ENCODE data around the gene SULT2B1. TPM values are rescaled to one million over a fixed set of nuclear protein-coding genes. Genes with fewer than 3 reads are reported as not detected.
"Not testable (repeated sequence)": the region's sequence is repeated elsewhere in the genome, so short reads cannot be mapped to it uniquely, and the experiment has no call there.

Gene SULT2B1
- polyA plus RNA-seq, 1 donor from 2014 or later = not detected

- Histone ChIP-seq H2AFZ (ENCODE audit: low read depth, low read length) (no peak overlapping the region), H3K27ac (ENCODE audit: low read length) (no peak overlapping the region), H3K27me3 (ENCODE audit: insufficient read depth, low read depth, low read length) (no peaks in the 10 kb centered on the region), H3F3A (ENCODE audit: insufficient read depth, low read length, poor library complexity, severe bottlenecking) (no peaks in the 10 kb centered on the region), H3K9ac (ENCODE audit: low read length) (no peak overlapping the region), H4K20me1 (ENCODE audit: insufficient read depth) (no peaks in the 10 kb centered on the region), H3K9me3 (ENCODE audit: low read length) (no peaks in the 10 kb centered on the region), H3K4me3 (ENCODE audit: low read length) (no peak overlapping the region), H3K36me3 (ENCODE audit: insufficient read depth, low read length) (no peaks in the 10 kb centered on the region), H3K9me2 (ENCODE audit: insufficient read depth, low read length) (no peaks in the 10 kb centered on the region), H3K4me2 (ENCODE audit: low read length) (no peak overlapping the region), H3K79me2 (replicated peaks; ENCODE audit: insufficient read depth, low read length) (no peaks in the 10 kb centered on the region)
- no peak for TF ChIP-seq REST (IDR thresholded peaks at IDR 0.05; ENCODE audit: borderline replicate concordance)
- TF ChIP-seq MXI1 (conservative IDR thresholded peaks at IDR 0.05; ENCODE audit: poor library complexity, severe bottlenecking) = no peak
- no peak for TF ChIP-seq SMC3 (conservative IDR thresholded peaks at IDR 0.05; ENCODE audit: poor library complexity)
- TF ChIP-seq EZH2 (IDR thresholded peaks at IDR 0.05; ENCODE audit: borderline replicate concordance, insufficient read depth, low read length, poor library complexity, severe bottlenecking) = no peak
Observed at GRCh38 chr19:48533770-48534169, 18.2 kb upstream of the SULT2B1 start.

- no peaks in the 10 kb centered on the region for H3F3A ChIP-seq (ENCODE audit: insufficient read depth, low read length, poor library complexity, severe bottlenecking)
- H3K27ac ChIP-seq (ENCODE audit: low read length) = no peak overlapping the region
- H4K20me1 ChIP-seq (ENCODE audit: insufficient read depth) = no peaks in the 10 kb centered on the region
- TF ChIP-seq POLR2AphosphoS5 (IDR thresholded peaks at IDR 0.05) (no peak), CTCF (IDR thresholded peaks at IDR 0.05; ENCODE audit: poor library complexity, severe bottlenecking) (no peak), REST (IDR thresholded peaks at IDR 0.05; ENCODE audit: borderline replicate concordance) (no peak), SMC3 (conservative IDR thresholded peaks at IDR 0.05; ENCODE audit: poor library complexity) (no peak), TAF1 (IDR thresholded peaks at IDR 0.05; ENCODE audit: low read depth) (no peak), EP300 (conservative IDR thresholded peaks at IDR 0.05; ENCODE audit: poor library complexity, severe bottlenecking) (no peak), RAD21 (conservative IDR thresholded peaks at IDR 0.05) (no peak)
- no peak overlapping the region for H3K9ac ChIP-seq (ENCODE audit: low read length)
- H2AFZ ChIP-seq (ENCODE audit: low read depth, low read length) = no peak overlapping the region
- no peak overlapping the region for H3K4me3 ChIP-seq (ENCODE audit: low read length)
- no peaks in the 10 kb centered on the region for H3K9me3 ChIP-seq (ENCODE audit: low read length)
- H3K36me3 ChIP-seq (ENCODE audit: insufficient read depth, low read length) = no peaks in the 10 kb centered on the region
- H3K4me2 ChIP-seq (ENCODE audit: low read length) = no peak overlapping the region
- no peaks in the 10 kb centered on the region for H3K27me3 ChIP-seq (ENCODE audit: insufficient read depth, low read depth, low read length)
- H3K79me2 ChIP-seq (replicated peaks; ENCODE audit: insufficient read depth, low read length) = no peaks in the 10 kb centered on the region
- no peaks in the 10 kb centered on the region for H3K9me2 ChIP-seq (ENCODE audit: insufficient read depth, low read length)
Observed at GRCh38 chr19:48537541-48537940, 14.4 kb upstream of the SULT2B1 start.

- not testable (repeated sequence) for H3K27me3 ChIP-seq (ENCODE audit: insufficient read depth, low read depth, low read length); H3K36me3 ChIP-seq (ENCODE audit: insufficient read depth, low read length); H3K4me3 ChIP-seq (ENCODE audit: low read length); H3K4me2 ChIP-seq (ENCODE audit: low read length); H3K9ac ChIP-seq (ENCODE audit: low read length); H3F3A ChIP-seq (ENCODE audit: insufficient read depth, low read length, poor library complexity, severe bottlenecking); H3K9me3 ChIP-seq (ENCODE audit: low read length); H3K9me2 ChIP-seq (ENCODE audit: insufficient read depth, low read length); H2AFZ ChIP-seq (ENCODE audit: low read depth, low read length); H3K79me2 ChIP-seq (replicated peaks; ENCODE audit: insufficient read depth, low read length); H4K20me1 ChIP-seq (ENCODE audit: insufficient read depth); H3K27ac ChIP-seq (ENCODE audit: low read length)
Observed at GRCh38 chr19:48538057-48538456, 13.9 kb upstream of the SULT2B1 start.

All from neural cell (in vitro differentiated cells).